SJCRH30 (cell line): Measurements from ENCODE around the gene CALD1. TPM values are rescaled to one million over a fixed set of nuclear protein-coding genes. Genes with fewer than 3 reads are reported as not detected.

Experiments used
- DNase-seq, 2 experiments: peaks; one replicate each; pipeline ENCODE4 v3.0.0-alpha.2; 2015 to 2020
- H3K27ac ChIP-seq: fragments of 250-450 bp; sonication (Bioruptor Pico); 2 replicates; pipeline ENCODE4 v1.5.1; 2020; ENCODE audit warnings: mild to moderate bottlenecking, moderate library complexity
- H3K27me3 ChIP-seq: fragments of 250-450 bp; sonication (Bioruptor Pico); 2 replicates; pipeline ENCODE4 v1.5.1; 2020; ENCODE audit warnings: mild to moderate bottlenecking, moderate library complexity
- H3K36me3 ChIP-seq: fragments of 250-450 bp; sonication (Bioruptor Pico); 2 replicates; pipeline ENCODE4 v1.5.1; 2020; ENCODE audit warnings: mild to moderate bottlenecking, moderate library complexity
- H3K4me1 ChIP-seq: fragments of 250-450 bp; sonication (Bioruptor Pico); 2 replicates; pipeline ENCODE4 v1.5.1; 2020; ENCODE audit warnings: mild to moderate bottlenecking, moderate library complexity
- H3K4me3 ChIP-seq: fragments of 250-450 bp; sonication (Bioruptor Pico); 2 replicates; pipeline ENCODE4 v1.5.1; 2020; ENCODE audit warnings: mild to moderate bottlenecking, moderate library complexity
- H3K9me3 ChIP-seq: fragments of 250-450 bp; sonication (Bioruptor Pico); replicated peaks from 2 replicates; pipeline ENCODE4 v1.5.1; 2020; ENCODE audit warnings: mild to moderate bottlenecking, moderate library complexity
- total RNA-seq: library from RNA; depleted of rRNA; stranded (reverse); fragments of >200 nt; shearing (Covaris generic); gene quantifications from 2 replicates; pipeline ENCODE4 v1.2.3, GENCODE V29; 2014

CALD1 gene
- total RNA-seq, 1 experiment from 2014 or later: 113 TPM

DNA sequence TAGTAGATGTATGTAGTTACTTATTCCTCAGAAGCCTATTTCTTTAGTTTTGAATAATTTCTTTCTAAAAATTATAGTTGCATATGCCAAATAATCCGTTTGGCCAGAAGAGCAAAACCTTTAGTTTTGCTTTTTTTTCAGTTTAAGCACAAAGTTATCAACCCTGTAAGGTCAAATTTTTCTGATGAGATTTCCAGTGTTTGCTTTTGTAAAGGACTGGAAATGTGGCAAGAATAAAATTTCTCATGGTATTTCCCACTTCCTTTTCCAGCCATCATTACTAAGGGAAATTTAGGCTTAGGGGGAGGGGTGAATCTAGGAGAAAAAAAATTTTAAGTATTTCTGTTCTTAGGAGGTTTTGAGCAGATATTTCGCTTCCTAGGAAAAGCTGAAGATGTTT lies 7.6 kb downstream of the CALD1 start:
- no peak overlapping the region for H3K27ac ChIP-seq
- no peak overlapping the region for H3K4me3 ChIP-seq

DNA sequence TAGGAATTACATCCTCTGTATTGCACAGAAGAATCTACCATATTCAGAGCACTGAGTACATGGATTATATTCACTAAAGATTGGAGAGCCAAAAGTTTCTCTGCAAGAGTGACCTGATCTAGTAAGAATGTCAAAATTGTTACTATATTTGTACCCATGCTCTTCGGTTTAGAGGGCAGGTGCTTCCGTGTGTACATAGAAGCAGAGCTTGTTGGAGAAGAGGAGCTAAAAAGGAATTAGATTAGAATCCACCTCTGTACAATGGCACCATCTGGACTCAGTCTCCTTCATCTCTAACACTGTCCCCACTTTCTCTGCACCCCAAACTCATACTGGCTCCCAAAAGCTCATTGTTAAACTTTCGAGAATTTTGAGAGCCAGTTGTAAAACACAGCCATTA lies 8.3 kb downstream of the CALD1 start:
- no peak overlapping the region for H3K27ac ChIP-seq
- H3K4me3 ChIP-seq: no peak overlapping the region

More for the DNA sequence above, 7.6 kb downstream of the CALD1 start:
- H3K36me3 ChIP-seq: no peaks in the 10 kb centered on the region
- no peaks in the 10 kb centered on the region for H3K27me3 ChIP-seq
- no peaks in the 10 kb centered on the region for H3K9me3 ChIP-seq
- H3K4me1 ChIP-seq: no peaks in the 10 kb centered on the region; the same call in 1 of the 2 replicates
- DNase-seq: no peak

DNA sequence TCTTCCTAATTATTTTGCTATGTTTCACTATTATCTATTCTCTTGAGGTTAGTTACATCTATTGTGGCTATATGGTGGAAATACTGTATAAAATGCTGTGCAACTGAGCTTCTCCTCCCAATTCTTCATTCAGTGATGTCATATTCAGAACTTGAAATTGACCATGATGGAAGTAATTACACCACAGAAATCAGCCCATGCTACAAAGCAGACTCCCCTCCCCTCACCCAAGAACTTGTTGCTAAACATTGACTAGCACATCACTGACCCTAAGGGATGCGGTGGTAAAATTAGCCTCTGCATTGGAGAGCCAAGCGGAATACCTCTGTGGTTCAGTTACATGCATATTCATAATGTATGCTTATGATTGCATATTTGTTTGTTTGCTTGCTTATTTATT lies 8.8 kb downstream of the CALD1 start:
- Histone ChIP-seq H3K36me3 (no peaks in the 10 kb centered on the region), H3K9me3 (peaks cover 4% of the 10 kb centered on the region; the same call in 1 of the 2 replicates), H3K27me3 (no peaks in the 10 kb centered on the region), H3K4me3 (no peak overlapping the region), H3K4me1 (no peaks in the 10 kb centered on the region; the same call in 1 of the 2 replicates), H3K27ac (no peak overlapping the region)
- no peak for DNase-seq

More for the DNA sequence above, 8.3 kb downstream of the CALD1 start:
- H3K36me3 ChIP-seq: no peaks in the 10 kb centered on the region
- H3K27me3 ChIP-seq: no peaks in the 10 kb centered on the region
- DNase-seq: no peak
- H3K9me3 ChIP-seq: peaks cover 3% of the 10 kb centered on the region; the same call in 1 of the 2 replicates
- H3K4me1 ChIP-seq: no peaks in the 10 kb centered on the region; the same call in 1 of the 2 replicates

GRCh38 chr7:134789967-134790685 lies 10.7 kb downstream of the CALD1 start:
- no peak overlapping the region for H3K4me3 ChIP-seq
- no peaks in the 10 kb centered on the region for H3K36me3 ChIP-seq
- no peaks in the 10 kb centered on the region; the same call in 1 of the 2 replicates for H3K4me1 ChIP-seq
- no peak for DNase-seq
- H3K27ac ChIP-seq: no peak overlapping the region
- peaks cover 7% of the 10 kb centered on the region; the same call in 1 of the 2 replicates for H3K9me3 ChIP-seq
- H3K27me3 ChIP-seq: no peaks in the 10 kb centered on the region

DNA sequence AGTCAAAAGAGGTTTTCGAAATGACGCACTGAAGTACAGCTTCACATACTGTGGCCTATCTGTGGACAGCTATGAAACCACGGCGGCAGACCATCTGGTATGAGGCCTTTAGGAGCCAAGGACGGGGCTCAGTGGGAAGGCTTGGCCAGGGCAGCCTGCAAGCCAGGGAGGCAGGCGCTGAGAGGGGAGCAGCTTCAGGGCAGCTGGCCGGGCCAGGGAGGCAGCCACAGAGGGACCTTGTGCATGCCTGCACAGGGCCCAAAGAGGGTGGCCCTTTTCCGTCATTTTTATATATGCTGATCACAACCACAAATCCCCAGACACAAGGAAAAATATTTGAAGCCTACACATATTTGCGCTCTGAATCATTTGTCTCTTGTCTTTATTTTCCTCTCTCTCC lies 13.5 kb downstream of the CALD1 start:
- H3K27me3 ChIP-seq: no peaks in the 10 kb centered on the region
- H3K4me1 ChIP-seq: no peaks in the 10 kb centered on the region
- peaks cover 7% of the 10 kb centered on the region; the same call in 1 of the 2 replicates for H3K9me3 ChIP-seq
- no peak overlapping the region for H3K27ac ChIP-seq
- H3K36me3 ChIP-seq: no peaks in the 10 kb centered on the region
- peak in 1 of 2 experiments; percentile 22 for DNase-seq
- no peak overlapping the region for H3K4me3 ChIP-seq

DNA sequence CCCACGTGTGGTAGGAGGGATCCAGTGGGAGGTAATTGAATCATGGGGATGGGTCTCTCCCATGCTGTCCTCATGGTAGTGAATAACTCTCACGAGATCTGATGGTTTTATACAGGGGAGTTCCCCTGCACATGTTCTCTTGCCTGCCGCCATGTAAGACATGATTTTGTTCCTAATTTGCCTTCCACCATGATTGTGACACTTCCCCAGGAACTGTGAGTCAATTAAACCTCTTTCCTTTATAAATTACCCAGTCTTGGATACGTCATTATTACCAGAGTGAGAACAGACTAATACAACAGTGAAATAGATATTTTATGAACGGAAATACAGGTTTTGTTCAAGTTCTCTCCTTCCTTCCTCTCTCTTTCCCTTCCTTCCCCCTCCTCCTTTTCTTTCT lies 15.8 kb downstream of the CALD1 start:
- Histone ChIP-seq H3K27me3 (no peaks in the 10 kb centered on the region), H3K9me3 (peaks cover 7% of the 10 kb centered on the region; the same call in 1 of the 2 replicates), H3K4me1 (no peaks in the 10 kb centered on the region), H3K27ac (no peak overlapping the region), H3K4me3 (no peak overlapping the region), H3K36me3 (no peaks in the 10 kb centered on the region)
- no peak for DNase-seq

DNA sequence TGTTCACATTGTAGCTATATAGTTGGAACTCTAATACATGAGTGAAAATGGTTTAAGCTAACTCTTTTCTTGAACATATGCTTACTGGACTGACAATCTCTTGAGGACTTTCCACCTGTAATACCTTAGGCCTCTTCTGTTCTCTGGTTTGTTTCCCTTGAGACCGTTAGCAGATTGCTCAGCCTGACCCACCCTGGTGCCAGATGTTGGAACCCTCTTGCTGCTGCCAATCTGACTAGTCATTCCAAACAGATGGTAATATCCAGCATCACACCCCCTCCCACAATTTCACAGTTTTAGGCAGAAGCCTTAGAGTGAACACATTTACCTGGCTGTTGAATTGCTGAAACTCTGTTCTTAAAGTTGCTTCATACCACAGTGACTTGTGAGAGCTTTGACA lies 18.7 kb downstream of the CALD1 start:
- Histone ChIP-seq H3K9me3 (peaks cover 6% of the 10 kb centered on the region), H3K27me3 (no peaks in the 10 kb centered on the region), H3K36me3 (no peaks in the 10 kb centered on the region), H3K27ac (no peak overlapping the region), H3K4me1 (no peaks in the 10 kb centered on the region), H3K4me3 (no peak overlapping the region)
- DNase-seq: no peak

DNA sequence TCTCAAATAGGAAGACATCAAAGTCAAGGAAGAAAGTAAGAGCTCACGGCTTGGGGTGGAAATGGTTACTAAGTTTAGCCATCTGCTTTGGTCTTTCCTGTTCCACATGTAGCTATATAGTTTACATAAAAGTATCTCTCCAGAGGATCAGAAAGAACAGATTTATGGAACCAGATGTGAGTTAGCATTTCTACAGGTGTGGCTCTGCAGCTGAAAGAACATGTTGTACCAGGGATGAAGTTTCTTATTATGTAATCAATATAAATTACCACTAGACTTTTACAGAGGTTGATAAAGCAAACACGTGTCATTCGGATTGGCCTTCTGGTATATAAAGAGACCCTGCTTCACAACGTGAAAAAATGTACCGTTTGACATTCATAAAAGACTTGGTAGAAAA lies 19.9 kb downstream of the CALD1 start:
- Histone ChIP-seq H3K27me3 (no peaks in the 10 kb centered on the region), H3K9me3 (peaks cover 3% of the 10 kb centered on the region), H3K4me1 (peaks cover 5% of the 10 kb centered on the region), H3K4me3 (no peak overlapping the region), H3K36me3 (no peaks in the 10 kb centered on the region), H3K27ac (no peak overlapping the region)
- DNase-seq: no peak

- DNase-seq: no peak
- Histone ChIP-seq H3K4me3 (no peak overlapping the region), H3K27me3 (no peaks in the 10 kb centered on the region), H3K27ac (no peak overlapping the region), H3K4me1 (peaks cover 16% of the 10 kb centered on the region), H3K9me3 (peaks cover 3% of the 10 kb centered on the region; the same call in 1 of the 2 replicates), H3K36me3 (no peaks in the 10 kb centered on the region)
Observed at GRCh38 chr7:134802762-134803161, 23.3 kb downstream of the CALD1 start.

GRCh38 chr7:134804351-134804750 lies 24.9 kb downstream of the CALD1 start:
- Histone ChIP-seq H3K4me1 (peaks cover 16% of the 10 kb centered on the region), H3K27me3 (no peaks in the 10 kb centered on the region), H3K36me3 (no peaks in the 10 kb centered on the region), H3K27ac (peak overlapping the region; percentile 43; the same call in 1 of the 2 replicates), H3K4me3 (no peak overlapping the region), H3K9me3 (peaks cover 3% of the 10 kb centered on the region; the same call in 1 of the 2 replicates)
- DNase-seq: peak in 1 of 2 experiments; percentile 18

GRCh38 chr7:134804854-134805253 lies 25.4 kb downstream of the CALD1 start:
- no peak overlapping the region for H3K4me3 ChIP-seq
- peaks cover 3% of the 10 kb centered on the region; the same call in 1 of the 2 replicates for H3K9me3 ChIP-seq
- no peaks in the 10 kb centered on the region for H3K36me3 ChIP-seq
- no peak for DNase-seq
- H3K27me3 ChIP-seq: no peaks in the 10 kb centered on the region
- peaks cover 16% of the 10 kb centered on the region for H3K4me1 ChIP-seq
- peak overlapping the region; percentile 43; the same call in 1 of the 2 replicates for H3K27ac ChIP-seq

GRCh38 chr7:134806197-134806596 lies 26.8 kb downstream of the CALD1 start:
- Histone ChIP-seq H3K27ac (no peak overlapping the region), H3K9me3 (peaks cover 3% of the 10 kb centered on the region; the same call in 1 of the 2 replicates), H3K4me3 (no peak overlapping the region), H3K4me1 (peaks cover 16% of the 10 kb centered on the region), H3K27me3 (no peaks in the 10 kb centered on the region), H3K36me3 (no peaks in the 10 kb centered on the region)
- no peak for DNase-seq

- DNase-seq: no peak
- no peak overlapping the region for H3K27ac ChIP-seq
- H3K9me3 ChIP-seq: no peaks in the 10 kb centered on the region
- H3K36me3 ChIP-seq: no peaks in the 10 kb centered on the region
- H3K4me1 ChIP-seq: peaks cover 14% of the 10 kb centered on the region
- H3K4me3 ChIP-seq: no peak overlapping the region
- no peaks in the 10 kb centered on the region for H3K27me3 ChIP-seq
Observed at GRCh38 chr7:134809616-134810015, 30.2 kb downstream of the CALD1 start.

DNA sequence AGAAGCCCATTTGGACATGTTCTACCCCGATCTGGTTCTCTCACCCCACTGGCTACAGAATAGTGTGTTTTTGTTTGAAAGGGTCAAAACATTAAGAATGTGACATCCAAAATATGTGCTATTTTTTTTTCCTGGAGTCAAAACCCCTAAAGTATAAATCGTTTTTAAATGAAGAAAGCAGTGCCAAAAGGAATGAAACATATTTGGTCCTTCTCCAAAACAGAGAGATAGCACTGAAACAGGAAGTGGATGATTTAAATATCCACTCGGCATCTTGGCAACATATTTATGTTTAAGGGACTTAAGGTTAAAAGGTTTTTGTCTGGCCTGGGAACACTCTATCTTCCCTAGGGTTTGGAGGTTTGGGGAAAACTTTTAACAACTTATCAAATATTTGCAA lies 32.3 kb downstream of the CALD1 start:
- Histone ChIP-seq H3K27me3 (no peaks in the 10 kb centered on the region), H3K4me3 (no peak overlapping the region), H3K27ac (no peak overlapping the region), H3K4me1 (peaks cover 6% of the 10 kb centered on the region; the same call in 1 of the 2 replicates), H3K36me3 (no peaks in the 10 kb centered on the region), H3K9me3 (no peaks in the 10 kb centered on the region)
- DNase-seq: no peak

DNA sequence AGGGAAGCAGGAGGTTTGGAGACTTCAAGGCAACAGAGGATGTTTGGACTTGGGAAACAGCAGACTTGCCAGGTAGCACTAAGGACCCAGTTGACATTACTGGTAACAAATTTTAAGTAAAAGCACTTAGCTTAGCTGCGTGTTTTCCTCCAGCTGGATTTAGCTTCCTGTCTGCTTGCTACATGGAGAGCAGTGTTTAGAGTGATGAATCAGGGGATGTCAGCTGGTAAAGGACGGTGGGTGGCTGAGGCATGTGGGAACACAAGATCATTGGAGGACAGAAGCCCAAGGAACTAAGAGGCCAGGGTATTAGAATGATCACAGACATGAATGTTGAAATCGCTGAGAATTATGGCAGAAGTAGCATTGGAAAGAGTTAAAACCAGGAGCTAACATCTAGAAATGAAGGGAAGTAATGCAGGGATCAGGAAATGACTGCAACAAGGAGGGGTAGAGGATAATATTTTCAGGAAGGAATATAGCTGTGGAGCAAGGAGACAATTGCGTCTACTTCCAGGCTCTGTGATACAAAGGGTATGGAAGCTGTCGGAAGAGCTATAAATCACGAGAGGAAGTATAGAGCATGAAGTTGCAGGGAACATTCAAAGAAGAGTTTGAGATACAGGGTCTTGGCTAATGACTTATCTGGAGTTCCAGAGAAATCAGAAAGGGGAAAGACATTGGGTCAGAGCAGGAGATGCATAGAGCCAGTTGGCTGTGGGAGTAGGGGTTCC lies 34.4 kb downstream of the CALD1 start:
- Histone ChIP-seq H3K36me3 (no peaks in the 10 kb centered on the region), H3K27me3 (no peaks in the 10 kb centered on the region), H3K9me3 (no peaks in the 10 kb centered on the region), H3K4me1 (peaks cover 6% of the 10 kb centered on the region; the same call in 1 of the 2 replicates), H3K27ac (no peak overlapping the region), H3K4me3 (no peak overlapping the region)
- DNase-seq: no peak
